A673 (cell line): ENCODE results near the gene COX15. TPM values are rescaled to one million over a fixed set of nuclear protein-coding genes. Genes with fewer than 3 reads are reported as not detected.

Experiments used
- BruUV-seq: library from RNA; stranded (reverse); fragments of 400-500 nt; replicated peaks from 2 replicates; lab custom pipeline; 2021; lab: Mats Ljungman, UMichigan
- CTCF ChIA-PET: fragments of 300-600 bp; sonication (Branson Sonifier 250); formaldehyde crosslinking; loops from one replicate; lab custom pipeline; 2022; ENCODE audit warnings: antibody characterized with exemption; lab: Charles Lee
- POLR2A ChIA-PET: fragments of 300-600 bp; sonication (Branson Sonifier 250); formaldehyde crosslinking; loops from one replicate; lab custom pipeline; 2022; ENCODE audit warnings: antibody characterized with exemption; ENCODE audit not compliant: low non-redundant PET; lab: Charles Lee
- DNase-seq: peaks from one replicate; pipeline ENCODE4 v3.0.0-alpha.2; 2015; ENCODE audit warnings: low spot score
- H3K27ac ChIP-seq: fragments of 200-600 bp; sonication (generic); 2 replicates; pipeline ENCODE4 v1.5.1; 2016; ENCODE audit warnings: mixed run types, low read depth, mild to moderate bottlenecking, mixed read lengths, antibody characterized with exemption, low read length; ENCODE audit not compliant: poor library complexity, severe bottlenecking
- H3K27me3 ChIP-seq: fragments of 200-600 bp; sonication (generic); replicated peaks from 2 replicates; pipeline ENCODE4 v1.6.1; 2017; ENCODE audit warnings: mixed run types, low read depth, mild to moderate bottlenecking, mixed read lengths, antibody characterized with exemption, low read length; ENCODE audit not compliant: insufficient read depth, poor library complexity
- H3K36me3 ChIP-seq: fragments of 200-600 bp; sonication (generic); 2 replicates; pipeline ENCODE4 v1.6.1; 2016; ENCODE audit warnings: mixed run types, mild to moderate bottlenecking, mixed read lengths, antibody characterized with exemption, low read length; ENCODE audit not compliant: insufficient read depth, poor library complexity, severe bottlenecking
- H3K4me1 ChIP-seq: fragments of 200-600 bp; sonication (generic); 2 replicates; pipeline ENCODE4 v1.6.1; 2017; ENCODE audit warnings: mixed run types, mild to moderate bottlenecking, mixed read lengths, antibody characterized with exemption, low read length; ENCODE audit not compliant: insufficient read depth, poor library complexity, severe bottlenecking
- H3K4me3 ChIP-seq: fragments of 200-600 bp; sonication (generic); 2 replicates; pipeline ENCODE4 v1.5.1; 2016; ENCODE audit warnings: low read depth, mixed run types, mild to moderate bottlenecking, mixed read lengths, low read length; ENCODE audit not compliant: poor library complexity, severe bottlenecking
- H3K9me3 ChIP-seq: fragments of 200-600 bp; sonication (generic); 2 replicates; pipeline ENCODE4 v1.6.1; 2016; ENCODE audit warnings: mixed run types, low read depth, mild to moderate bottlenecking, mixed read lengths, antibody characterized with exemption, low read length; ENCODE audit not compliant: poor library complexity, severe bottlenecking
- EZH2 ChIP-seq: fragments of 200-600 bp; sonication (generic); IDR thresholded peaks from 2 replicates; pipeline ENCODE4 v1.6.1; 2017; ENCODE audit warnings: borderline replicate concordance, low read depth, mild to moderate bottlenecking, mixed read lengths, antibody characterized with exemption, low read length; ENCODE audit not compliant: poor library complexity, severe bottlenecking
- intact Hi-C: fragments of 100-400 bp; cut with micrococcal nuclease; formaldehyde crosslinking; loops from one replicate; pipeline ENCODE4 v1.10.0; 2022; ENCODE audit not compliant: unreplicated experiment
- total RNA-seq: library from RNA; stranded (reverse); gene quantifications from 2 replicates; pipeline ENCODE4 v1.2.3, GENCODE V29; 2021
- TF ChIP-seq, protein P1 (sequence below): fragments of 300-800, 200-600 bp; sonication (generic); conservative IDR thresholded peaks from 2 replicates; pipeline ENCODE4 v1.5.1; 2017; ENCODE audit warnings: low read depth, mild to moderate bottlenecking, antibody characterized with exemption, low read length, moderate library complexity, mixed read lengths

Gene COX15
- total RNA-seq, 1 experiment from 2014 or later, result 46.1 TPM

DNA sequence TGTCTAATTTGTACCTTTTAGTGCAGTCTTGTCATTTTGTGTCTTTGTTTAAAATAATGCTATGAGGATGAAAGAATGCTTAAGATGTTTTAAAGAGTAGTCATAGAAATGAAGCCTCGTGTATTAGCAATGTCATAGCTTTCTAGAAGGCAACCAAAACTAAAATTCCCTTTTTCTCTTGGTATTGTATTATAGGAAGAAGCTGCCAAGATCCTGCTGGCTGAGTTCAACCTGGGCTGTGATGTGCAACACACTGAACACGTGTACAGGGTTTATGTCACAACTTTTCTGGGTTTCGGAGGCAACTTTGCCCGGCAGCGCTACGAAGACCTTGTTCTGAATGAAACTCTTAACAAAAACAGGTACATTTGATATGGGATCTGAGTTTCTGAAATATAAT is 36.2 kb downstream of the COX15 start:
- no peak for TF ChIP-seq EZH2
- TF ChIP-seq, protein P1, sequence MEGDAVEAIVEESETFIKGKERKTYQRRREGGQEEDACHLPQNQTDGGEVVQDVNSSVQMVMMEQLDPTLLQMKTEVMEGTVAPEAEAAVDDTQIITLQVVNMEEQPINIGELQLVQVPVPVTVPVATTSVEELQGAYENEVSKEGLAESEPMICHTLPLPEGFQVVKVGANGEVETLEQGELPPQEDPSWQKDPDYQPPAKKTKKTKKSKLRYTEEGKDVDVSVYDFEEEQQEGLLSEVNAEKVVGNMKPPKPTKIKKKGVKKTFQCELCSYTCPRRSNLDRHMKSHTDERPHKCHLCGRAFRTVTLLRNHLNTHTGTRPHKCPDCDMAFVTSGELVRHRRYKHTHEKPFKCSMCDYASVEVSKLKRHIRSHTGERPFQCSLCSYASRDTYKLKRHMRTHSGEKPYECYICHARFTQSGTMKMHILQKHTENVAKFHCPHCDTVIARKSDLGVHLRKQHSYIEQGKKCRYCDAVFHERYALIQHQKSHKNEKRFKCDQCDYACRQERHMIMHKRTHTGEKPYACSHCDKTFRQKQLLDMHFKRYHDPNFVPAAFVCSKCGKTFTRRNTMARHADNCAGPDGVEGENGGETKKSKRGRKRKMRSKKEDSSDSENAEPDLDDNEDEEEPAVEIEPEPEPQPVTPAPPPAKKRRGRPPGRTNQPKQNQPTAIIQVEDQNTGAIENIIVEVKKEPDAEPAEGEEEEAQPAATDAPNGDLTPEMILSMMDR, result no peak
- DNase-seq, result no peak
- Histone ChIP-seq H3K9me3 (no peaks in the 10 kb centered on the region), H3K4me1 (no peaks in the 10 kb centered on the region), H3K36me3 (peaks cover 16% of the 10 kb centered on the region), H3K4me3 (no peak overlapping the region), H3K27me3 (no peaks in the 10 kb centered on the region), H3K27ac (no peak overlapping the region)
- ChIA-PET POLR2A (no interaction called here), CTCF (no interaction called here)
- intact Hi-C loops, result no loop called here
- no TSS peak for BruUV-seq

DNA sequence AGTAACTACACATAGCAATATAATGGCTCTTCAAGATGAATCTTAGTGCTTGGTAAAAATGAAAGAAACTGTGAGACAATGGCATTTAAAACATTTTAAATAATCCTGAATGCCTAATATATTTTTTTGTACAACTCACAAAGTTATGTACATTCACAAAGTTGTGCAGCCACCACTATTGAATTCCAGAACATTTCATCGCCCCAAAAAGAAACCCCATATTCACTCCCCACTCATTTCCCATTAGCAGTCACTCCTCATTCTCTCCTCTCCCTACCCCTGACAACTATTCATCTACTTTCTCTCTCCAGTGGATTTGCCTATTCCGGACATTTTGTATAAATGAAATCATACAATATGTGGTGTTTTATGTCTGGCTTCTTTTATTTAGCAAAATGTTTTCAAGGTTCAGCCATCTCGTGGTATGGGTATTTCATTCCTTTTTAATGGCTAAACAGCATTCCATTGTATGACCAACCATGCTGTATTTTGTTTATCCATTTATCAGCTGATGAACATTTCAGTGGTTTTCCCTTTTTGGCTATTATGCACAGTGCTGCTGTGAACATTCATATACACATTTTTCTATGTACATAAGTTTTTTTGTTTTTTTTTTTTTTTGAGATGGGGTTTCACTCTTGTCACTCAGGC is 37.9 kb downstream of the COX15 start:
- ChIA-PET CTCF (no interaction called here), POLR2A (no interaction called here)
- TF ChIP-seq, protein P1, result no peak
- no peak for TF ChIP-seq EZH2
- Histone ChIP-seq H3K27ac (no peak overlapping the region), H3K27me3 (no peaks in the 10 kb centered on the region), H3K4me1 (no peaks in the 10 kb centered on the region), H3K36me3 (peaks cover 16% of the 10 kb centered on the region), H3K9me3 (no peaks in the 10 kb centered on the region), H3K4me3 (no peak overlapping the region)
- no TSS peak for BruUV-seq
- no peak for DNase-seq
- intact Hi-C loops, result no loop called here

DNA sequence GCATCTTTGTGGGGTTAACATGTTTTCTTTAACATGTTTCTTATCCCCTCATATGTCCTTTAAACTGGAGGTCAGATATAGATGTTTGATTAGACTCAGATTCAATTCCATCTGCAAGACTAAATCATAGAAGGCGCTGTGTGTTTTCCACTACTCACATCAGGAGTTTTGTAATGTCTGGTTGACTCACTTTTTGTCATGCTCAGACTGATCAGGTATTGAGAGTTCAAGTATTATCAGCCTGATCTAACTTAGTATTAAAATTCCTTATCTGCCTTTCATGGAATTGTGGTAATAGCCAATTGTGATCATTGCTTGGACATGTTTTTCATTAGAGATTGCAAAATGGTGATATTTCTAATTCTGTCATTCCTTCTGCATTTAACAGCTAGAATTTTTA is 42.5 kb downstream of the COX15 start:
- TF ChIP-seq, protein P1, result no peak
- no peak for TF ChIP-seq EZH2
- Histone ChIP-seq H3K9me3 (no peaks in the 10 kb centered on the region), H3K27ac (no peak overlapping the region), H3K36me3 (peaks cover 4% of the 10 kb centered on the region), H3K4me1 (no peaks in the 10 kb centered on the region), H3K27me3 (no peaks in the 10 kb centered on the region), H3K4me3 (no peak overlapping the region)
- DNase-seq, result no peak
- CTCF ChIA-PET, result no interaction called here
- POLR2A ChIA-PET, result no interaction called here
- intact Hi-C loops, result no loop called here
- BruUV-seq, result no TSS peak
